GM21515 (cell line): Measurements from ENCODE around the gene NQO1.
"Not testable (repeated sequence)": the region's sequence is repeated elsewhere in the genome, so short reads cannot be mapped to it uniquely, and the experiment has no call there.

Experiments
- ATAC-seq: cut with Tn5 transposase; IDR thresholded peaks from one replicate; pipeline ENCODE4 v1.9.1; 2021; ENCODE audit not compliant: unreplicated experiment

The NQO1 gene

DNA sequence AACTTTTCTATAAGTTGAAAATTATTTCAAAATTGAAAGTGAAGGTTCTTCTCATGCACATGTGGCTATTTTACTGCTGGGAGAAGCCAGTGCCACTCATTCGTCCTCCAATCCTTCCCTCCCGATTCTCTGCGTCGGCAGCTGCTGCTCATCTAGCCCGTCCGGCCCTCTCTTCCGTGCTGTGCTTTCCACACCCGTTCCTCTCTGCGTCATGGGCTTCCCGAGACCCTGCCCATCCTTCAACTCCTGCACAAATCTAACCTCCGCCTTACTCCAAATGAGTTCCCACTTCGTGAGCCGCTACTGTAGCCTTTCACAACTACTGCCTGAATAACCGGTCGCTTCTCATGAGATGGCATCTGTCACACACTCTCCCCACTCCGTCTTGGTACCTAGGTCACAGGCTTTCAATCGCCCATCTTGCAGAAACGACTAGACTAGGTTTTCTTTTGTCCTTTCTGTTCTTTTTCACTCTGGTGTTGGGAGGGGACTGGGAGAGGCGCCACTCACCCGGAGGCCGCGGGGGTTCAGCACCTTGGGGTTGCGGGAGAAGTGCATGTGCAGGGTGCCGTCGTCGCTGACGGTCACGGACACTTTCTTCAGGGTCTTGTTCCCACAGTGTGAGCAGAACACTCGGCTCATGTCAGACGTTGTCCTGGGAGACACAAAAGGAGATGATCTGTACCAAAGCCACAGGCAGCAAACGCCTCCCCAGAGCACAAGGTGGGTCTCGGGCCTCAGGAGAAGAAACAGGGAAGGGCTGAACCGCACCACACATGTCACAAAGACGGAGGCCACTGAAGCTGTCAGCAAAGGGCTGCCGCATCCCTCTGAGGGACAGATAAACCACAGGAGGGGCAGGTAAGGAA lies 18.2 kb upstream of the NQO1 start:
- ATAC-seq, result no peak

DNA sequence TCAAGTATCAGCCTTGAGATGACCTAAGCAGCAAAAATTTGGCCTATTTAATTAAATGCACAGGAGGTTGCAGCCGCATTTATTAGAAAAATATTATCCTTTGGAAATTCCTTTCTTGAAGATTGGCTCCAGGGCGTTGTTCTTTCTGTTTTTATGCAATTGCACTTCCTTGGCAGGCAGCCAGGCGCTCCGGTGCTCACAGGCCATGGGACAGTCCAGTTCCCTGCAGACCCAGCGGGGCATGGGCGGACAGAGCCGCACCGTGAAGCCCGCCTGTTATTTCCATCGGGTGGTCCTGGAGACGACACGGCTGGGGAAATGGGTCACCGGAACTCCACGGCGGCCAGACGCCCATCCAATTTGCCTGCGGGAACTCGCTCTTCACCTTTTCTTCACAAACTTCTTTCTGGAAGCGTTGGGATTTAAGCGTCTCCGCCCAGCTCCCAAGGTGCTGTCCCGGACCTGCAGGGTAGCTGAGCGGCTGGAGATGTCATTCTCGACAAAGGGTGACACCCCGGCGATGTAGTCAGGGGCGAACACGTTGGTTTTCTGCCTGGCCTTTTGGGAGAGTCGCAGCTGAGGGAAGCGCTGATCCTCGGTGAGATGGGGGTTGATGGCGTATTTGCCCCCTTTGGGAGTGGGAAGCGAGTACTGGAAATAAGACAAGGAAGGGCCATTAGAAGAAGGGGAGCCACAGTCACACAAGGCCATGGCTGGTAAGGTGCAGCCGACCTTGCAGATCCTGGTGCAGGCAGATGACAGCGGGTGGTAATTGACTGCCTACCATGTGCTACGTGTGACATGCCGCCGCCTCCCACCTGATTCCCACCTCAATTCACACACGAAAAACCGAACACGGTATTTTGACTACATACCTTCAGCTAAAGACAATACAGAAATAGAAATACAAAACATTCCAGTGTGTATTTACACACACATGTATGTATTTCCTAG lies 15.9 kb upstream of the NQO1 start:
- ATAC-seq, result no peak

DNA sequence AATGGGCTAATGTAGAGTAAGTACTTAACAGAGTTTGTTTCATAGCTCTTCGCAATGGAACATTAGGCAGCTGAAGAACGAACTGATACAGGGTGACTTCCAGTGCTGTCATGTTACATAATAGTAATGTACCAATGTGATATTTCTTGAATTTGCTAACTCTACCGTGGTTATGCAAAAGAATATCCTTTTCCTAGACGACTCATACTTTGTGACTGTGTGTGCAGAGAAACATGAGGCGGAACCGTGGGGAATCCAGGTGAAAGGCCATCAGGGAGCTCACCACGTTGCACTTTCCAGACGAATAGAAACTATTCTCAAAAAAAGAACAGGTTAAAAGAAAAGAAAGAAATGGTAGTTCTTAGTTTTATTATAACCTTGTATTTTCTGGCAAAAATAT lies 15.2 kb upstream of the NQO1 start:
- no peak for ATAC-seq

DNA sequence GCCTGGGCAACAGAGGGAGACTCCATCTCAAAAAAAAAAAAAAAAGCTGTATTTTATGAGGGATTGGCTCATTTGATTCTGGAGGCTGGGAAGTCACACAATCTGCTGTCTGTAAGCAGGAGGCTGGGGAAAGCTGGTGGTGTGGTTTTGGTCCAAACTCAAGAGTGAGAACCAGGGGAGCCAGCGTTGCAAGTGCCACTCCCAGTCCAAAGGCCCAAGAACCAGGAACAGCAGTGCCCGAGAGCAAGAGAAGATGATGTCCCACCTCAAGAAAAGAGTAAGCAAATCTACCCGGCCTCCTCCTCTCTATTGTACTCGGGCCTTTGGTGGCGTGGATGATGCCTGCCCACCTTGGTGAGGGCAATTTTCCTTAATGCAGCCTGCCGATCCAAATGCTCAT lies 5.7 kb upstream of the NQO1 start:
- ATAC-seq, result no peak

DNA sequence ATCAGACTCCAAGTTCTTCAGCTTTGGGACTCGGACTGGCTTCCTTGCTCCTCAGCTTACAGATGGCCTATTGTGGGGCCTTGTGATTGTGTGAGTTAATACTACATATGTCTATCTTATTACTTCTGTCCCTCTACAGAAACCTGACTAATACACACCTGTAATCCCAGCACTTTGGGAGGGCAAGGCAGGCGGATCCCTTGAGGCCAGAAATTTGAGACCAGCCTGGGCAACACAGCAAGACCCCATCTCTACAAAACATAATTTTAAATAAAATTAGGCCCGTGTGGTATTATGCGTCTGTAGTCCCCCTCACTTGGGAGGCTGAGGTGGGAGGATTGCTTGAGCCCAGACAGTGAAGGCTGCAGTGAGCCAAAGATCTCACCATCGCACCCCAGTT lies 4.9 kb upstream of the NQO1 start:
- not testable (repeated sequence) for ATAC-seq

DNA sequence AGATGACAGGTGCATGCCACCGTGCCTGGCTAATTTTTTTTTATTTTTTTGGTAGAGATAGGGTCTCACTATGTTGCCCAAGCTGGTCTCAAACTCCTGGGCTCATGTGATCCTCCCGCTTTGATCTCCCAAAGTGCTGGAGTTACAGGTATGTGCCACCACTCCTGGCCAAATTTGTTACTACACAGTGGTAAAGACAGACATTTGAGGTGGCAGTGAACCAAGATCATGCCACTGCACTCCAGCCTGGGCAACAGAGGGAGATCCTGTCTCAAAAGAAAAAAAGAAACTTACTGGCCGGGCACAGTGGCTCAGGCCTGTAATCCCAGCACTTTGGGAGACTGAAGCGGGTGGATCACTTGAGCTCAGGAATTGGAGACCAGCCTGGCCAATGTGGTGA lies 2.7 kb upstream of the NQO1 start:
- not testable (repeated sequence) for ATAC-seq

DNA sequence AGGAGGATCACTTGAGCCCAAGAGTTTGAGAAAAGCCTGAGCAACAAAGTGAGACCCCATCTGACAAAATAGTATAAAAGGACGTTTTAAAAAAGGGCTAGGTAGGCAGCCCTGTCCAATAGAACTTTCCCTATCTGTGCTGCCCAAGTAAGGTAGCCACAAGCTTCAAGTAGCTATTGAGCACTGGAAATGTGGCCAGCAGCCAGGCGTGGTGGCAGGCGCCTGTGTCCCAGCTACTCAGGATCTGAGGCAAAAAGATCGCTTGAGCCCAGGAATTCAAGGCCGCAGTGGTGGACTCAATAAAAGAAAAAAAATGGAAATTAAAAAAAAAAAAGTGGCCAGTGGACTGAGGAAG lies 1.5 kb upstream of the NQO1 start:
- ATAC-seq, result no peak

DNA sequence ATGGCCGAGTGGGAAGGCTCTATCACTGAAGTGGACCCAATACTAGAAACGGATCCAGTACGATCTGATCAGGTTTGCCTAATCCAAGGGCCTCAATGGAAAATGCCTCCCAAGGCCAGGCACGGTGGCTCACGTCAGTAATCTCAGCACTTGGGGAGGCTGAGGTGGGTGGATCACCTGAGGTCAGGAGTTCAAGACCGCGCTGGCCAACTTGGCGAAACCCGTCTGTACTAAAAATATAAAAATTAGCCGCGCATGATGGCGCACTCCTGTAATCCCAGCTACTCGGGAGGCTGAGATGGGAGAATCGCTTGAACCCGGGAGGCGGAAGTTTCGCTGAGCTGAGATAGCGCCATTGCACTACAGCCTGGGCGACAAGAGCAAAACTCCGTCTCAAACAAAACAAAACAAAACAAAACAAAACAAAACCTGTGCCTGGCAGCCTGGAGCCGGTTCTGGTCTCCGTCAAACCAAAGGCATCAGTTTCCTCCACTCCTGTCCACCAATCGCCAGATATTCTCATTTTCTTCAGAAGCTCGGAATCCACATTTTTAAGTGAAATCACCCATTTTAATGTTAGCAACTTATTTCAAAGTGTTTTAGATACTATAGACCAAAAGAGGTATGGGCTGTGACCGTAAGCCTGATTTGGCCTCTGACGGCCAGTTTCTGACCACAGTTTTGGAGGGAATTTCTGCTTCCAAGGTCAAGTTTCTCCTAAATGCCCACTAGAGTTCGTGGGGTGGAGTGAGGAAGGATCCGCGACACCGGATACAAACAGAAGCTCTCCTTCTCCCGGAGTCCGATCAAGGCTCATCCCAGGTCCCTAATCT lies 664 bp downstream of the NQO1 start:
- no peak for ATAC-seq

DNA sequence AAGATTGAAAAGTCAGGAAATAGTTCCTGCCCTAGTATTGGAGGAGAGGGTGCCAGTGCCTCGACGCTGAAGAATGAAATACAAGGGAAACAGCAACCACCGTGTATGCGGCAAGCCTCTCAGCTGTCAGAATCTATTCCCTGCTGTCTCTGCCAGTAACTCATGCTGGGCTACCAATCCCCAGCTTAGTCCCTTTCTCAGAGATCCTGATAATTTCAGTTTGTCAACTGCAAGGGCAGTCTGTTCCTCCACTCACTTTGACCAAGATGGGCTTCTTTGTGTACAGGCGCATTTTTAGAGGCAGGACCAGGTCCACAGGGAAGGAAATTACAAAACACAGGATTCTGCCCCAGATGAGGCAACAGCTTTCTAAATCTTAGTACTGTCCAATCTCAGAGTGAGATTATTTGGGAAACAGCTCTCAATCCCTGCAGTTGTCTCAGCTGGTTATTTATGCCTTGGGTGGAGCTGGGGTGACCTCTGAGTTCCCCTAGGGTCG lies 1.3 kb downstream of the NQO1 start:
- no peak for ATAC-seq

DNA sequence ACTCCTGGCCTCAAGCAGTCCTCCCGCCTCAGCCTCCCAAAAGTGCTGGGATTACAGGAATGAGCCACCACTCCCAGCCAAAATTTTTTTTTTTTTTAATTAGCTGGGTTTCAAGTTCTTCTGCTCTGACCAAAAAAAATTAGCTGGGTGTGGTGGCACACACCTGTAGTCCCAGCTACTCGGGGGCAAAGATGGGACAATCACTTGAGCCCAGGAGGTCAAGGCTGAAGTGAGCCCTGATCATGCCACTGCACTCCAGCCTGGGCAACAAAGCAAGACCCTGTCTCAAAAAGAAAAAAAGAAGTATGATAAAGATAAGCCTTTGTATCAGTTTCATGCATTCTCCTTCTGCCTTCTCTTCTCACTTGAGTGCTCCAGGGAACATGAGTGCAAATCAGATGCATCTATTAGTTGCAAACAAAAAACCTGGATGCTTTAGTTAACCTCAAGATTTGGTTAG lies 1.9 kb downstream of the NQO1 start:
- no peak for ATAC-seq

DNA sequence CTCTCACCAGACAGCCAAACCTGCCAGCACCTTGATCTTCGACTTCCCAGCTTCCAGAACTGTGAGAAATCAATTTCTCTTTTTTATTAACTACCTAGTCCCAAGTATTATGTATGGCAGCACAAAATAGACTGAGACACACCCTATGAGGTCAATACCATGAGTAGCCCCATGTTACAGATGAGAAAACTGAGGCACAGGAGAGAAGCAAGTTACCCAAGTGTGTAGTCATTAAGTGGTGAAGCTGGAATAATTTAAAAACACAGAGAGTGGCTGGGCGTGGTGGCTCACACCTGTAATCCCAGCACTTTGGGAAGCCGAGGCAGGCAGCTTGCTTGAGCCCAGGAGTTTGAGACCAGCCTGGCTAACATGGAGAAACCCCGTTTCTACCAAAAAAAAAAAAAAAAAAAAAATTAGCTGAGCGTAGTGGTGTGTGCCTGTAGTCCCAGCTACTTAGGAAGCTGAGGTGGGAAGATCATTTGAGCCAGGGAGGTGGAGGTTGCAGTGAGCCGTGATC lies 4.9 kb downstream of the NQO1 start:
- no peak for ATAC-seq

DNA sequence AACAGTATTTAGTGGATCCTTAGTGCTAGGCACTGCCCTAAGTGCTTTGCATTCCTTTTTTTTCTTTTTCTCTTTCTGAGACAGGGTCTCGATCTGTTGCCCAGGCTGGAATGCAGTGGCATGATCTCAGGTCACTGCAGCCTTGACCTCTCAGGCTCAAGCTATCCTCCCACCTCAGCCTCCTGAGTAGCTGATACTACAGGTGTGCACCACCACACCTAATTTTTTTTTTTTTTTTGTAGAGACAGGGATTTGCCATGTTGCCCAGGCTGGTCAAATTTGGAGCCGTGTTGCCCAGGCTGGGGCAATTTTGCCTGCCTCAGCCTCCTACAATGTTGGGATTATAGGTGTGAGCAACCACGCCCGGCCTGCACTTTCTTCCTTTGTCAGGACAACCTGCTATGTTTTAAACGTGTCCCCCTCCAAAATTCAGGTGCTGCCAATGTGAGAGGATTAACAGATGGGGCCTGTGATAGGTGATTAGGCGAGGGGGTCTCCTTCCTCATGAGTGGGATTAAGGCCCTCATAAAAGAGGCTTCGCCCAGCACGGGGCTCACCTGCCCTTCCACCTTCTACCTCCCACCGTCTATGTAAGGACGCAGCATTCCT lies 5.4 kb downstream of the NQO1 start:
- no peak for ATAC-seq

DNA sequence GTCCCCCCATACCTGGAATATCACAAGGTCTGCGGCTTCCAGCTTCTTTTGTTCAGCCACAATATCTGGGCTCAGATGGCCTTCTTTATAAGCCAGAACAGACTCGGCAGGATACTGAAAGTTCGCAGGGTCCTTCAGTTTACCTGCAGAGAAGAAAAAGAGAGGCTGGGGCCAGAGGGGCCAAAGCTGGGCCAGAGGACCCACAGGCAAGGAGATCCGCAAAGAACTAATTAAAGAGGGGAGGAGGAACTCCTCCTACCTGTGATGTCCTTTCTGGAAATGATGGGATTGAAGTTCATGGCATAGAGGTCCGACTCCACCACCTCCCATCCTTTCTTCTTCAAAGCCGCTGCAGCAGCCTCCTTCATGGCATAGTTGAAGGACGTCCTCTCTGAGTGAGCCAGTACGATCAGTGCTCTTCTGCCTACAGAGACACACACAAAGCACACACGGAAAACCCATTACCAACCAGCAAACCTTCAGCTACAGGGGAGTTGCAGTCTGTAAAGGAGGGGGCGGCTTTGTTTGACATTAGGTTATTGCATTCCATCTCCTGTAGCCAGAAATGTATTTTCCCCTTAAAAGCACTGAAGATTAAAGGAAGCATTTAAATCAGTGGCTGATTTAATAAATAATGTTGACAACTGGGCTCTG lies 8.1 kb downstream of the NQO1 start:
- ATAC-seq, result no peak

DNA sequence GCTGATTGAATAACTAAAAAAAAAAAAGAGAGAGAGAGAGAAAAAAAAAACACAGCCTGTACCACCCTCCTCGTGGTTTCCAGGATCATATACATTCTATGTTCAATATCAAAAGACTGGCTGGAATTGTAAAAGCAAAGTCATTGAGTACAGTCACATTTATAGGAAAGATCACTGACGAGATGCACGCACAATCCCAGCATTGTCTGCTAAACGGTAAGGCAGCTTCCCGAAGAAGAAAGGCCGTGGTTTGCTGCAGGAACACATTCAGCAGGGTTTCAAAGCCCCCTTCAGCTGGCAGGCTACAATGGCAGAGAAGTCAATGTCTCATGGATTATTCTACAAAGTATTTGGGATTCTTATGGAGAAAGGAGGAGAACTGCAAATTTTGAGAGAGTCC lies 9.3 kb downstream of the NQO1 start:
- ATAC-seq, result no peak

DNA sequence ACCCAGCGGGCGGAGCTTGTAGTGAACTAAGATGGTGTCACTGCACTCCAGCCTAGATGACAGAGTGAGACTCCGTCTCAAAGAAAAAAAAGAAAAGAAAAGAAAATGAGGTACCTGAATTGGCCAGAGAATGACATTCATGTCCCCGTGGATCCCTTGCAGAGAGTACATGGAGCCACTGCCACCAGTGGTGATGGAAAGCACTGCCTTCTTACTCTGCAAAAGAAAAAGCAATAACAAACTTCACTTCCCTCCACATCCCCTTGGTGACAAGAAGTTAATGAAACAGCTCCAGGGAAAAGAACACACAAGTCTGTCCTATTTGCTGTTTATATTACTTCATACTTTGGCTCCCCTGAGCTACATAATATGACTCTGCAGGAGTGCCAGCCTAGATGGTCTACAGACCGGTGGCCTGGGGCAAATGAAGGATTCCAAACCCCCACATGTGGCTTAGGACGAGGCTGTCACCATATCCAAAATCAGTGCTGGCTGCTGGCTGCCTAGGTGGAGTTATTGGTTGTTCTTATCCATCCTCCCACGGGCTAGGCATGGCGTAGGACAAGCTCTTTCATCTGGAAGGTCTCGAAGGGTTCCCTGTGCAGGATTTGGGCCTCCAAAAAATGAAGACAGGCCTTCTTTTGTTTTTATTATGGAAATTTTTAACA lies 13.3 kb downstream of the NQO1 start:
- ATAC-seq, result no peak

DNA sequence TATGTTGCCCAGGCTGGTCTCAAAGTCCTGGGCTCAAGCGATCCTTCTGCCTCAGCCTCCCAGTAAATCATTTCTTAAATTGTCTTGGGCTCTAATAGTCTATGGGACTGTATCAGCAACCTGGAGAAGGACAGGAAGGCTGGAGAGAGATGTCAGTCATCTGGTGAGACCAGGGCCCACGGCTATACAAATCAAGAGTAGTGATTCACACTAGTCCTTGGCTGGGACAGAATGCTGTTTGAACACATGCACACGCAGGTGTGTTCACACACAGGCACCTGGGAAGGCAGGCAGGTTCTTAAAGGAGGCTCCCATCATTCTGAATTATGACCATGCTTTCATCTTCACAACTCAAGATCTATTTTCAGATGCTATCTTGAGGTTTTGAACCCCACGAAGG lies 14.1 kb downstream of the NQO1 start:
- ATAC-seq, result no peak

DNA sequence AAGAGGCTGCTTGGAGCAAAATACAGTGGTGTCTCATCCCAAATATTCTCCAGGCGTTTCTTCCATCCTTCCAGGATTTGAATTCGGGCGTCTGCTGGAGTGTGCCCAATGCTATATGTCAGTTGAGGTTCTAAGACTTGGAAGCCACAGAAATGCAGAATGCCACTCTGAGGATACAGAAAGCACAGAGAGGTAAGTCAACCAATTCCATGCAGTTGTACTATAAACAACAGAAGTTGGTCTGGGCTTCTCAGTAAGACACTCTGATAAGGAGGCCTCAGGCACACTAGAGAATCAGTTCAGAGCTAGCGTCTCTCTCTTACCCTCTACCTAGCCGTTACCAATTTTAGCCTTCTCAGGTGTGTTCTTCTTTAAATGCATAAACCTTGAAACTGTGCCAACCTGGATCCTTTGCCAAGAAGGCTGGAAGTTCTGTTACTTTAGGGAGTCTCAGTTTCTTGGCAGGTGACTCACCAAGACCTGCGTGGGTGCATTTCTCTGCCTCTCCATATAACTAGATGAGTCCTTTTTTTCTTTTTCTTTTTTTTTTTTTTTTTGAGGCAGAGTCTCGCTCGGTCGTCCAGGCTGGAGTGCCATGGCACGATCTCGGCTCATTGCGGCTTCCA lies 15.1 kb downstream of the NQO1 start:
- no peak for ATAC-seq

DNA sequence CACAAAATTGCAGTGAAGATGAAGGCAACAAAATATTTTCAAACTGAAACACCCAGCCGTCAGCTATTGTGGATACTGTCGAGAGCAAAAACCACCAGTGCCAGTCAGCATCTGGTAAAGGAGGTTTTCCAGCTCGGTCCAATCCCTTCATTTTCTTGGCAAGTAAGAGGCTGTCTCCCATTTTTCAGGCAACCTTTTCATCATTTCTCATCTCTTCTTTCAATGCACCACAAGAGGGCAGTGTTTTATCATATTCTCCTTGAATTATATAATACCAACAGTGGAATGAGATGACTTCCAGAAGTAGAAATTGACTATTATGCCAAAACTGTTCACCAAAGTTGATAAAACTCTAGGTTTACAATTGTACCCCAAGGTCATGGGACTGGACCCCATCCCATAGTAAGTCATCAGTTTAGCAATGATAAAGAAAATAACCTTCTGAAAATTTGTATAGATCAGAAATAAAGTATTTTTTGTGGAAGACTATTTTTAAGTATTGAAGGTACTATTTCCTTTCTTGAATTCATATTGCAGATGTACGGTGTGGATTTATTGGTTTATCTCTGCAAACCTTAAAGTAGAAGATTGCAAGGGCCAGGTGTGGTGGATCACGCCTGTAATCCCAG lies 16.8 kb downstream of the NQO1 start:
- no peak for ATAC-seq
